Frontal cortex (tissue), 4 donors: ENCODE measurements around the gene SFRP2. TPM values are rescaled to one million over a fixed set of nuclear protein-coding genes. Genes with fewer than 3 reads are reported as not detected.

Experiments used
- DNase-seq, 2 donors: peaks; one replicate each; pipeline ENCODE4 v3.0.0; 2012; ENCODE audit warnings: low spot score in 2 of 2
- FAIRE-seq: peaks from 2 replicates; lab custom pipeline; 2012; peaks lifted over from hg19 to GRCh38; lab: Jason Lieb, UNC
- total RNA-seq: library from RNA; depleted of rRNA; stranded (reverse); fragments of >200 nt; gene quantifications from one replicate; pipeline ENCODE4 v1.2.3, GENCODE V29; 2014
- donor health status: control.
- donor health status: control.
- donor health status: control.

The SFRP2 gene
- total RNA-seq, 1 donor from 2014 or later = 0.82 TPM

DNA sequence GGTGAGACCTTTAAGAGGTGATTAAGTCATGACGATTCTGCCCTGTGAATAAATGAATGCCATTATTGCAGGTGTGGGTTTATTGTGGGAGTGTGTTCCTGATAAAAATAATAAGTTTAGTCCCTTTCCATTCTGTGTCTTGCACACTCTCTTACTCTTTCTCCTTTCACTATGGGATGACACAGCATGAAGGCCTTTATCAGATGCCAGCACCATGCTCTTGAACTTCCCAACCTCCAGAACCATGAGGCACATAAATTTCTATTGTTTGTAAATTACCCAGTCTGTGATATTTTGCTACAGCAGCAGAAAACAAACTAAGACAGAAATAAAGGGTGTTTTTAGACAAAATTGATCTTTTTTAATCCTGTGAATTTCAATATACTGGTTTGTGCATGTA is 10.5 kb downstream of the SFRP2 start:
- FAIRE-seq = no peak

DNA sequence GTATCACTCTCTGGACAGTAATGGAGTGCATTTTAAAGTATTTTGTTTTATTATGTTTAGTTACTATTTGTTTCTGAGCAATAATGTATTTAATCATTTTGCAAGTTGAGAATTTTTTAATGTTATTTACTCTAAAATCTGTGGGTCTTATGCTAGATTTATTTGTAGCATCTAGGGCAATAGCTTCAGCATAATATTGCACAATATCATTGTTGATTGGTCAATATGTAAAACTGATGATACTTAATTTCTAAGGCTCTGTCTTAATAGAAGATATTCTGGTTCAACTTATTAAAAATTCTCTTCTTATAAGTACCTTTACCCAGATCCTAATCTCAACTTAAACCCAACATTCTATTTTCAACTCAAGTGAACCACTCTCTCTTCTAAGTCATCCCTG is 11.5 kb downstream of the SFRP2 start:
- no peak for DNase-seq
- FAIRE-seq = no peak

More for the DNA sequence above, 10.5 kb downstream of the SFRP2 start:
- DNase-seq = no peak

- FAIRE-seq = no peak
Observed at GRCh38 chr4:153776601-153777000, 12.3 kb downstream of the SFRP2 start.

DNA sequence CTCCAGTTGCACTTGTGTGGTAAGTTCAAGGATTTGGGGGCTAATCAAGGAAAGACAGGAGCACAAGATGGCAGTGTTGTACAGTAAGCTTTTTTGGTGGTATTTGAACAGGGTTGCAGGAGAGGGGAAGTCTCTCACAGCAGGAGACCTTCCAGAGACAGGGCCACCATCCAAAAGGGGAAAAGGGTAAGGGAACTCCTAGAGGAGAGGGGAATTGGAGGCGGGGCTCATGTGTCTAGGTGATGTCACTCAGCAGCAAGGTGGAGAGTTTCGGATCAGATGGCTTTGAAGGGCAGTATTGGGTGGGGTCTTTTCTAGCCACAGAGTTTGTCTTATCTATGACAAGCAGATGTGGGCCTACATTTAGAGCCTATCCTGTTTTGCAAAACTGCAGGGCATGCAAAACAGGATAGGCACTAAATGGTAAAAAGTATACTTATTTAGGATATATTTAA is 15.6 kb downstream of the SFRP2 start:
- FAIRE-seq (no peak), DNase-seq (no peak)

More at GRCh38 chr4:153776601-153777000, 12.3 kb downstream of the SFRP2 start:
- no peak for DNase-seq

DNA sequence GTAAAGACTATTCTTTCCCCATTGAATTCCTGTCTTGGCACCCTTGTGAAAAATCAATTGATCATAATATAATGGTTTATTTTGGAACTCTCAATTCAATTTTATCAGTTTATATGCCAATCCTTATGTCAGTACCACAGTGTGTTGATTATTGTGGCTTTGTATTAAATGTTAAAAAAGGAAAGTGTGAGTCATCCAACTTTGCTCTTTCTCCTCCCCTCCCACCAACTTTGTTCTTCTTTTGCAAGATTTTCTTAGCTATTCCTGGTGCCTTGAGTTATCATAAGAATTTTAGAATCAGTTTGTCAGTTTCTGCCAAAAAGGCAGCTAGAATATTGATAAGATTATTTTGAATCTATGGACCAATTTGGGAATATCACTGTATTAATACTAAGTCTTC is 17.8 kb downstream of the SFRP2 start:
- FAIRE-seq (no peak), DNase-seq (no peak)

GRCh38 chr4:153766758-153767157 is 22.1 kb downstream of the SFRP2 start:
- DNase-seq (no peak), FAIRE-seq (no peak)

- FAIRE-seq (no peak), DNase-seq (no peak)
Observed at GRCh38 chr4:153765894-153766293, 23.0 kb downstream of the SFRP2 start.

DNA sequence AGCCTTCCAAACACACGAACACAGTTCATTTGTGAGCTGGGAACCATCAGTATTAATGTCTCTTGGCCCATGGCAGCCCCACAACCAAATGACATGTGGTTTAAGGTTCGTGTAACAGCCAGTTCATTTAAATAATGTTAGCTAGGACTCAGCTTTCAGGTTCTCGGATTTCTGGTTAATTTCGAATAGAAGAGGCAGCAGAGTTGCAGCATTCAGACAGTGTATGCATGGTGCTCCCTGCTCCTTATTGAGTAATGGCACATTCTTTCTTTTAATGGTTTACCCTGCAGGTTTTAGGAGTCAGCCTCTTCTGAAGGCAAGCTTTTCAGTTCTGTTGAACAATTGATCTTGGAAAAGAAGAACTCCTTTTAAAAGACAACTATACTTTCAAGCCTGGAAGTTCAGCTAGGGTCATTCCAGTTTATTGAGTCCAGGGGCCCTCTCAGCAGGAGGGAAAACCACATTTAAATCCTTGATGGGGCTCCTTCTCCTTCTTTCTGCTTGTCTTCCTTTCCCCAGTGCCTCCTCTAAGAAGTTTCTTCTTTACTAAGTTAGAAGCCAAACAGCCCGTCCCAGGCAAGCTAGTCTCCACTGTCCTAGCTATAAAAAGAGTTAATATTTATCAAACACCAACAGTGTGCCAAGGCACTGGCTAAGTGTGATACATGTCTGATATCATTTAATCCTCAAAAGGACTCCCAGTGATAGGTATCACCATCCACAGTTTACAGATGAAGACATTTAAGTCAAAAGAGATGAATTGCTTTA is 24.1 kb downstream of the SFRP2 start:
- FAIRE-seq (no peak), DNase-seq (no peak)

DNA sequence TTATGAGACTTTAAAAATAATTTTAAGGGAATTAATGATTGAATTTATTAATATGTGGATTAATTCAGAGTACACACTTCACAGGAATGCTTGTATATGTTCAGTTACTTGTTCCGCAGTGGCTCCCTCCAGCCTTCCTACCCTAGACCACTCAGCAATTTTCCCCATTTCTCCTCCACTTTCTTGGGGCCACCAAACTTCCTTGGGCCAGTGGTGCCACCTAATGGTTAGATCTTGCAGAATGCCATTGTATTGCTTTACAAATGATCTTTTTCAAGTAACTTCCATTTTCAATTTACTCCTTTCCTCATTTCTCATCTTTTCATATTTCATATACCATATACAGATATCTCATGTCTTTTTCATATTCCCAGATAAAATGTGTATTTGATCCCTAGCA is 25.5 kb downstream of the SFRP2 start:
- no peak for DNase-seq
- no peak for FAIRE-seq

DNA sequence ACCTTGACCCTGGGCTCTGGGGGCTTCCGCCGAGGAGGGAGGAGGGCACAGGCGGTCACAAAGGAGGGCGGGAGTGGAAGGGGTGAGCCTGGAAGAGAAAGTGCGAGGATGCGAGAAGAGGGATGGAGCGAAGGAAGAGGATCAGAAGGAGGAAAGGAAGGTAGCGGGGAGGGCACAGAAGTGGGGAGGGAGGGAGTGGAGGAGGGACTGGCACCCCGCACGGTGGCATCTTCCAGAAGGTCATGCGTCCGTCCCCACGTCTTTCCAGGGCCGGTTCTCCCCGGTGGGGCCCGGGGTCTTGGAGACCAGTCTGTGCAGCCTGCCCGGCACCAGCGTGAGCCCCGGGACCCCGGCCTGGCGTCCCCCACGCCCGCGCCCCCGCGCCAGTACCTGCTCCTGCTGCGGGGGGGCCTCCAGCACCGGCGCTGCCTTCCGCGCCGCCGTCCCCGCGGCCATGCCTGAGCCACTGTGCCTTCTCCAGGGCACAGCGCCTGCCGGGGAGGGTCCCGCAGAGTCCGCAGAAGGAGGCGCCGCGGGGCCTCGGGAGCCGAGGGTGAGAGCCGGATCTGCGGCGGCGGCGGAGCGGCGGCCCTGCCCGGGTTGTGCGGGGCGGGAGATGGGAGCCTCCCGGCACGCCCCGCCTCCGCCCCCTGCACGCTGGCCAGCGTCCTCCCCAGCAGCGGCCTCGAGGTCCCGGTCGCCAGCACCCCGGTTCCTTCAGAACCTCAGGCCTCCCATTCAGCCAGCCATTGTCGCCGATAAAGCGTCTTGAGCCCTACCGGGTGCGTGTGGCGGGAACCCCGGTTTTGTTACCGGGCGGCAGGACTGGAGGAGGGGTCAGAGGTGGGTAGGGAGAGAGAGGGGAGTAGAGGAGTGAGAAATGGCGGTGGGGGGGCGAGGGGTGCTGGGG is 29.2 kb downstream of the SFRP2 start, which contains the start of gene RNF175:
Gene RNF175 (minus strand): TSS at position 618 of the 910 bp plus-strand sequence. CDS start 162 bp downstream, at position 456.
- DNase-seq = peak; percentile 29 to 39
- FAIRE-seq = no peak

GRCh38 chr4:153758688-153759406 is 30.0 kb downstream of the SFRP2 start:
- DNase-seq = no peak
- FAIRE-seq = no peak

- DNase-seq (no peak), FAIRE-seq (no peak)
Observed at GRCh38 chr4:153758136-153758535, 30.7 kb downstream of the SFRP2 start.

- FAIRE-seq (no peak), DNase-seq (no peak)
Observed at GRCh38 chr4:153757407-153757806, 31.5 kb downstream of the SFRP2 start.

DNA sequence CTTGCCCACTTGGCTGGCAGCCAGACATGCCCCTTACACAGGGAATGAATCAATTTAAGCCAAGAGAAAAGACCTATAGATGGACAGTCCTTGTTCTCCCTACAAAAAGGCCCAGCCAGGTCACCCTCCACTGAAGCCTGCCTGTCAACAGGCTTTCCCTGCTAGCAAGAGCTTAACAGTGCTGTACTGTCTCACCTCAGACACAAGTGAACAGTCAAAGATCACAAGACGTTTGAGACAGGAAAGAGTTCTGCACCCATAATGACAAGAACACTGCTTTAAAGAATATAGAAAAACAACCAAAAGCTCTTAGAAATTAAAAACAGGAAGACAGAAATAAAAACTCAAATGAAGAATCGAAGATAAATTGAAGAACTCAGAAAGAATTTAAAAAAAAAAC is 33.7 kb downstream of the SFRP2 start:
- no peak for FAIRE-seq
- DNase-seq = no peak

DNA sequence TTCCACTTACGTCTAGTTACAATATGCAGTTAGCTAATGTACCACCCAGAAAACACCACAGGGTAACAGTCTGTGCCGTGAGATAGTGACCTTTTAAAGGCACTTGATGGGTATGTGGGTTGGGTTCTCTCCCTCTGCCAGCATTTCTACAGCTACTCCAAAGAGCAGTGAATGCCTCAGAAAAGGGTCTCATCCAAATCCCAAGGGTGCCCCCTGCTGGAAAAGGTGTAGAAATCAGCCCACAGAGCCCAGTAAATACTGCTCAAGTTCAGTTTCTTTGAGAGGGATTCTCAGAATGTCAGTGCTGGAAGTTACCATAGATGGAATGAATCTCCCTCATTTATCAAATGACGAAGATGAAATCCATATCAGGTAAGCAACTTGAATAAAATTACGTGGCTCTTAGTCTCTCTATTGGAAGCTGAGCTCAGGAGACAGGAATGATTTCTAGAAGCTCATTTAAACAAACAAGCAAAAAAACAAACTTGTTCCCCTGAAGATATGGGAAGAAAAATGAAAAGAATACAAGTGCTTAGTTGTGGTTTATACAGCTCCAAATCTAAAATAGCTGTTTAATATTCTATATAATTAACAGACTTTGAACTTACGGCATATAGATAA is 38.6 kb downstream of the SFRP2 start:
- FAIRE-seq = peak; percentile 23
- peak in 1 of 2 donors; percentile 40 for DNase-seq

GRCh38 chr4:153748378-153748777 is 40.5 kb downstream of the SFRP2 start:
- no peak for DNase-seq
- no peak for FAIRE-seq

- DNase-seq (no peak), FAIRE-seq (no peak)
Observed at GRCh38 chr4:153747406-153747955, 41.4 kb downstream of the SFRP2 start.

DNA sequence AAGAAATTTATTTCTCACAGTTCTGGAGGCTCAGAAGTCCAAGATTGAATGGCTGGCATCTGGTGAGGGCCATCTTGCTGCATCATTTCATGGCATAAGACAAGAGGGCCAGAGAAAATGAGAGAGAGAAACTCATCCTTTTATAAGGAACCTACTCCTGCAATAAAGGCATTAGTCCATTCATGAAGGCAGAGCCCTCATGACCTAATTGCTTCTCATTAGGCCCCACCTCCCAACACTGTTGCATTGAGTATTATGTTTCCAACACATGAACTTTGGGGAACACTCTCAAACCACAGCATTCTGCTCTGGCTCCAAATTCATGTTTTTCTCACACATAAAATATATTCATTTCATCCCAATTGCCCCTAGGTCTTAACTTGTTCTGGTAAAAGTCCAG is 43.2 kb downstream of the SFRP2 start:
- DNase-seq (no peak), FAIRE-seq (no peak)

DNA sequence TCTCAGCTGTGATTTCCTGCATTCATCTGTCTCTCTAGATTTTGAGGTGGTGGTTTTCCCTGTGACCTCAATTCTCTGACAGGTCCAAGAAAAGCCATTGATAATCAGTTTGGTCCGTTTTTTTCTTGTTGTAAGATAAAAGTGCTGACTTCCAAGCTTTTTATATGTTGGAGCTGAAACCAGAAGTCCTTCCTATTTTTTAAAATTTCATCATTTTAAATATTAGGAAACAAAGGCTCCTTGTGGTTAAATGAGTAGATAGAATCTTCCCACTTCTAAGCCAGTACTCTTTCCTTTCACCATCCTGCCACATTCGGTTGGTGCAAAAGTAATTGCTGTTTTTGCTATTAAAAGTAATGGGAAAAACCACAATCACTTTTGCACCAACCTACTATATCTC is 47.3 kb downstream of the SFRP2 start:
- FAIRE-seq (no peak), DNase-seq (no peak)
